GM04503 (cell line): Measurements from ENCODE around the gene PIGC.
A peak's percentile ranks its signal among the peaks of the same experiment; 100 is the strongest.

Experiments used
- DNase-seq: peaks from one replicate; pipeline ENCODE4 v3.0.0-alpha.2; 2012; ENCODE audit warnings: low read depth

The PIGC gene

GRCh38 chr1:172443666-172444453, at the start of gene PIGC:
Gene PIGC (minus strand): TSS chr1:172444069. CDS start chr1:172442622, 1,447 bp downstream.
- DNase-seq = peak; percentile 32

- no peak for DNase-seq
Measured at GRCh38 chr1:172492421-172492820, 48.6 kb upstream of the PIGC start.

- DNase-seq = no peak
Measured at GRCh38 chr1:172489847-172490246, 46.0 kb upstream of the PIGC start.

- DNase-seq = no peak
Measured at GRCh38 chr1:172488393-172488792, 44.5 kb upstream of the PIGC start.

- DNase-seq = no peak
Measured at GRCh38 chr1:172487550-172487949, 43.7 kb upstream of the PIGC start.

- no peak for DNase-seq
Measured at GRCh38 chr1:172486805-172487454, 43.1 kb upstream of the PIGC start.

GRCh38 chr1:172485626-172486025, 41.8 kb upstream of the PIGC start:
- no peak for DNase-seq

- DNase-seq = no peak
Measured at GRCh38 chr1:172484252-172484651, 40.4 kb upstream of the PIGC start.

GRCh38 chr1:172483448-172483847, 39.6 kb upstream of the PIGC start:
- DNase-seq = no peak

- DNase-seq = no peak
Measured at GRCh38 chr1:172482044-172482443, 38.2 kb upstream of the PIGC start.

- no peak for DNase-seq
Measured at GRCh38 chr1:172480431-172480830, 36.6 kb upstream of the PIGC start.

- DNase-seq = no peak
Measured at GRCh38 chr1:172478485-172478884, 34.6 kb upstream of the PIGC start.

- DNase-seq = no peak
Measured at GRCh38 chr1:172477741-172478140, 33.9 kb upstream of the PIGC start.

- DNase-seq = no peak
Measured at GRCh38 chr1:172477216-172477615, 33.3 kb upstream of the PIGC start.

- no peak for DNase-seq
Measured at GRCh38 chr1:172476218-172476811, 32.4 kb upstream of the PIGC start.

- DNase-seq = no peak
Measured at GRCh38 chr1:172473842-172474241, 30.0 kb upstream of the PIGC start.

- DNase-seq = no peak
Measured at GRCh38 chr1:172473302-172473701, 29.4 kb upstream of the PIGC start.

GRCh38 chr1:172472495-172472894, 28.6 kb upstream of the PIGC start:
- DNase-seq = no peak

- no peak for DNase-seq
Measured at GRCh38 chr1:172471666-172472065, 27.8 kb upstream of the PIGC start.

- DNase-seq = no peak
Measured at GRCh38 chr1:172470149-172470548, 26.3 kb upstream of the PIGC start.

- DNase-seq = no peak
Measured at GRCh38 chr1:172469717-172470116, 25.8 kb upstream of the PIGC start.

- no peak for DNase-seq
Measured at GRCh38 chr1:172468296-172468695, 24.4 kb upstream of the PIGC start.

GRCh38 chr1:172467446-172467845, 23.6 kb upstream of the PIGC start:
- DNase-seq = no peak
